Activated B cell treated with CpG ODN at 0.5 μM for 24 hours (primary cell): ENCODE results near the gene ERGIC1. TPM values are rescaled to one million over a fixed set of nuclear protein-coding genes. Genes with fewer than 3 reads are reported as not detected.

Source experiments
- ATAC-seq: fragments of 200-7000 bp; cut with Tn5 transposase; one replicate; pipeline ENCODE4 v1.10.0; 2021; ENCODE audit warnings: low read depth, mild to moderate bottlenecking, moderate library complexity
- CTCF ChIA-PET: fragments of 350-600 bp; sonication (Branson Sonifier 250); formaldehyde crosslinking; loops from one replicate; lab custom pipeline; 2021; ENCODE audit warnings: antibody characterized with exemption; lab: Charles Lee
- POLR2A ChIA-PET: fragments of 350-600 bp; sonication (Branson Sonifier 250); formaldehyde crosslinking; loops from one replicate; lab custom pipeline; 2021; ENCODE audit warnings: antibody characterized with exemption; lab: Charles Lee
- DNase-seq: peaks from one replicate; pipeline ENCODE4 v3.0.0; 2022
- H3K27ac Mint-ChIP-seq: one replicate; pipeline ENCODE4 v1.8.0; 2020; ENCODE audit warnings: mixed read lengths
- H3K27me3 Mint-ChIP-seq: one replicate; pipeline ENCODE4 v1.8.0; 2021; ENCODE audit warnings: mixed read lengths
- H3K36me3 Mint-ChIP-seq: one replicate; pipeline ENCODE4 v1.8.0; 2021; ENCODE audit warnings: low read depth, mixed read lengths
- H3K4me1 Mint-ChIP-seq: one replicate; pipeline ENCODE4 v1.8.0; 2021; ENCODE audit warnings: mixed read lengths
- H3K4me3 Mint-ChIP-seq: one replicate; pipeline ENCODE4 v1.8.0; 2020; ENCODE audit warnings: mild to moderate bottlenecking, mixed read lengths
- H3K9me3 Mint-ChIP-seq: one replicate; pipeline ENCODE4 v1.8.0; 2020; ENCODE audit warnings: mixed read lengths
- CTCF ChIP-seq: fragments of 200-600 bp; IDR thresholded peaks from one replicate; pipeline ENCODE4 v1.8.0; 2022; ENCODE audit warnings: antibody characterized with exemption, mild to moderate bottlenecking
- intact Hi-C: fragments of 100-400 bp; cut with micrococcal nuclease; formaldehyde crosslinking; loops from one replicate; pipeline ENCODE4 v1.15.1; 2024
- total RNA-seq: library from RNA; stranded (reverse); gene quantifications from 2 replicates; pipeline ENCODE4 v1.2.3, GENCODE V29; 2022

The ERGIC1 gene
- total RNA-seq, 1 donor from 2014 or later = 72.5 TPM

GRCh38 chr5:172874647-172875504 is 40.8 kb downstream of the ERGIC1 start:
- Mint-ChIP-seq H3K4me1 (peaks cover 37% of the 10 kb centered on the region), H3K9me3 (no peaks in the 10 kb centered on the region), H3K36me3 (peaks cover 16% of the 10 kb centered on the region), H3K27ac (peak overlapping the region; percentile 66), H3K27me3 (no peaks in the 10 kb centered on the region), H3K4me3 (no peak overlapping the region)
- ChIA-PET CTCF (no interaction called here), POLR2A (interaction anchor here (0.9 kb wide), 1 partner anchor 10 kb away, joined by 3 read pairs; no protein-coding TSS in a partner anchor)
- ATAC-seq (no peak), DNase-seq (no peak)
- no peak for TF ChIP-seq CTCF
- intact Hi-C loops = no loop called here

GRCh38 chr5:172875505-172876279 is 41.6 kb downstream of the ERGIC1 start:
- ATAC-seq = no peak
- Mint-ChIP-seq H3K4me3 (no peak overlapping the region), H3K4me1 (peaks cover 37% of the 10 kb centered on the region), H3K27ac (peak overlapping the region; percentile 66), H3K9me3 (no peaks in the 10 kb centered on the region), H3K36me3 (peaks cover 16% of the 10 kb centered on the region), H3K27me3 (no peaks in the 10 kb centered on the region)
- POLR2A ChIA-PET = interaction anchor here (0.9 kb wide), 1 partner anchor 9 kb away, joined by 3 read pairs; no protein-coding TSS in a partner anchor
- TF ChIP-seq CTCF = no peak
- DNase-seq = no peak
- intact Hi-C loops = no loop called here
- CTCF ChIA-PET = no interaction called here

- intact Hi-C loops = no loop called here
- POLR2A ChIA-PET = no interaction called here
- peak overlapping the region; percentile 25 for H3K27ac Mint-ChIP-seq
- ATAC-seq = no peak
- no peaks in the 10 kb centered on the region for H3K9me3 Mint-ChIP-seq
- CTCF ChIA-PET = no interaction called here
- TF ChIP-seq CTCF = no peak
- no peak for DNase-seq
- H3K4me1 Mint-ChIP-seq = peaks cover 39% of the 10 kb centered on the region
- H3K4me3 Mint-ChIP-seq = no peak overlapping the region
- H3K27me3 Mint-ChIP-seq = no peaks in the 10 kb centered on the region
- H3K36me3 Mint-ChIP-seq = peaks cover 18% of the 10 kb centered on the region
Measured at GRCh38 chr5:172876578-172876977, 42.5 kb downstream of the ERGIC1 start.

- no peaks in the 10 kb centered on the region for H3K27me3 Mint-ChIP-seq
Measured at GRCh38 chr5:172877466-172878260, 43.6 kb downstream of the ERGIC1 start.

More at GRCh38 chr5:172877466-172878260, 43.6 kb downstream of the ERGIC1 start:
- ATAC-seq (no peak), DNase-seq (no peak)
- H3K4me1 Mint-ChIP-seq = peaks cover 50% of the 10 kb centered on the region
- no peak for TF ChIP-seq CTCF
- CTCF ChIA-PET = no interaction called here
- peaks cover 27% of the 10 kb centered on the region for H3K36me3 Mint-ChIP-seq
- H3K9me3 Mint-ChIP-seq = no peaks in the 10 kb centered on the region
- H3K4me3 Mint-ChIP-seq = no peak overlapping the region
- POLR2A ChIA-PET = interaction anchor here (0.9 kb wide), 1 partner anchor 52 kb away, joined by 3 read pairs; no protein-coding TSS in a partner anchor
- peak overlapping the region; percentile 37 for H3K27ac Mint-ChIP-seq
- intact Hi-C loops = no loop called here
